GM12892 (cell line): ENCODE results near the gene C4orf51.

Experiments used
- POLR2A ChIP-seq: IDR thresholded peaks from 2 replicates; pipeline ENCODE4 v1.6.1; 2011; ENCODE audit warnings: low read depth, low read length, control low read depth
- POLR2AphosphoS5 ChIP-seq: IDR thresholded peaks from 2 replicates; pipeline ENCODE4 v1.6.1; 2011; ENCODE audit warnings: low read depth, low read length, control low read depth

DNA sequence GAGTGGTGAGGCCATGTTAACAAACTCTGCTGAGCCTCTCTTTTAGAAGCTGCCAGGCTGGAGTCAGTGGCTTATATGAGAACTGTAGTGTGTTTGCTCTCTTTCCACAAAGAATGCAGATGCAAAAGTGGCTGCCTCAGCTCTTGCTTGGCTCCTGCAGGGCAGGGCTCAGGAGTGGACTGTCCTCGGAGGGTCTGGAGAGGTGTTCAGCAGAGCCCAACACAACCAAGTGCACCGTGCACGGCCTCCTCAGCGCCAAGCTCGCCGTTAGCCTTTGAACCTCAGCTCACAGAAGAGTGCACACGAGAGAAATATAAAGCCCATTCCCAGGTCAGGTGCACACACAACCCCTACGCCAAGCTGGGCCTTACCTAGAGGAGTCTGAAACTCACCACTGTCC, 82.8 kb downstream of the C4orf51 start:
- no peak for TF ChIP-seq POLR2A
- TF ChIP-seq POLR2AphosphoS5, result no peak
